HG03280 (cell line): ENCODE results near the gene NBEAL1.
"Not testable (repeated sequence)": the region's sequence is repeated elsewhere in the genome, so short reads cannot be mapped to it uniquely, and the experiment has no call there.

ENCODE experiments used
- ATAC-seq: cut with Tn5 transposase; IDR thresholded peaks from one replicate; pipeline ENCODE4 v1.9.1; 2021; ENCODE audit warnings: mild to moderate bottlenecking, moderate library complexity; ENCODE audit not compliant: unreplicated experiment

The NBEAL1 gene

GRCh38 chr2:203105996-203106395 is 91.3 kb downstream of the NBEAL1 start:
- ATAC-seq = no peak

GRCh38 chr2:203110496-203110895 is 95.8 kb downstream of the NBEAL1 start:
- ATAC-seq = not testable (repeated sequence)

GRCh38 chr2:203112342-203112741 is 97.7 kb downstream of the NBEAL1 start:
- no peak for ATAC-seq

GRCh38 chr2:203115201-203115700 is 100.6 kb downstream of the NBEAL1 start:
- not testable (repeated sequence) for ATAC-seq

- no peak for ATAC-seq
Measured at GRCh38 chr2:203122317-203122986, 107.8 kb downstream of the NBEAL1 start.

GRCh38 chr2:203126996-203127395 is 112.3 kb downstream of the NBEAL1 start:
- no peak for ATAC-seq

- no peak for ATAC-seq
Measured at GRCh38 chr2:203135105-203135504, 120.4 kb downstream of the NBEAL1 start.

- ATAC-seq = no peak
Measured at GRCh38 chr2:203143391-203143790, 128.7 kb downstream of the NBEAL1 start.

- ATAC-seq = no peak
Measured at GRCh38 chr2:203149194-203149593, 134.5 kb downstream of the NBEAL1 start.

- no peak for ATAC-seq
Measured at GRCh38 chr2:203155406-203155805, 140.7 kb downstream of the NBEAL1 start.

- ATAC-seq = not testable (repeated sequence)
Measured at GRCh38 chr2:203162722-203163121, 148.0 kb downstream of the NBEAL1 start.

GRCh38 chr2:203164311-203164935 is 149.7 kb downstream of the NBEAL1 start:
- ATAC-seq = no peak

GRCh38 chr2:203167751-203168150 is 153.1 kb downstream of the NBEAL1 start:
- ATAC-seq = no peak

- ATAC-seq = no peak
Measured at GRCh38 chr2:203170502-203170901, 155.8 kb downstream of the NBEAL1 start.

- no peak for ATAC-seq
Measured at GRCh38 chr2:203175371-203175770, 160.7 kb downstream of the NBEAL1 start.

- no peak for ATAC-seq
Measured at GRCh38 chr2:203177361-203177760, 162.7 kb downstream of the NBEAL1 start.

- no peak for ATAC-seq
Measured at GRCh38 chr2:203185864-203186263, 171.2 kb downstream of the NBEAL1 start.

GRCh38 chr2:203190547-203190946 is 175.9 kb downstream of the NBEAL1 start:
- not testable (repeated sequence) for ATAC-seq

GRCh38 chr2:203191026-203191425 is 176.4 kb downstream of the NBEAL1 start:
- ATAC-seq = not testable (repeated sequence)

GRCh38 chr2:203191961-203192360 is 177.3 kb downstream of the NBEAL1 start:
- ATAC-seq = no peak

GRCh38 chr2:203195331-203196036 is 180.8 kb downstream of the NBEAL1 start:
- no peak for ATAC-seq

- no peak for ATAC-seq
Measured at GRCh38 chr2:203200866-203201265, 186.2 kb downstream of the NBEAL1 start.
